GM12891 (cell line): Measurements from ENCODE around the gene AGBL1.

Experiments
- PAX5 ChIP-seq: IDR thresholded peaks from 2 replicates; pipeline ENCODE4 v1.6.1; 2011; ENCODE audit warnings: low read length, moderate library complexity, mild to moderate bottlenecking; ENCODE audit not compliant: insufficient read depth, severe bottlenecking
- POLR2A ChIP-seq: IDR thresholded peaks from 2 replicates; pipeline ENCODE4 v1.6.1; 2011; ENCODE audit warnings: low read depth, low read length, control low read depth
- POLR2AphosphoS5 ChIP-seq: IDR thresholded peaks from 2 replicates; pipeline ENCODE4 v1.6.1; 2011; ENCODE audit warnings: low read depth, low read length, control low read depth
- POU2F2 ChIP-seq: IDR thresholded peaks from 2 replicates; pipeline ENCODE4 v1.6.1; 2011; ENCODE audit warnings: low read depth, mild to moderate bottlenecking, control low read depth, low read length, moderate library complexity
- SPI1 ChIP-seq: IDR thresholded peaks from 2 replicates; pipeline ENCODE4 v1.6.1; 2011; ENCODE audit warnings: low read depth, low read length, control low read depth
- TAF1 ChIP-seq: IDR thresholded peaks from 2 replicates; pipeline ENCODE4 v1.6.1; 2011; ENCODE audit warnings: low read depth, low read length, control low read depth

GRCh38 chr15:86446253-86446640 lies 366.6 kb downstream of the AGBL1 start:
- TF ChIP-seq POLR2A: no peak
- TF ChIP-seq POLR2AphosphoS5: no peak
- no peak for TF ChIP-seq TAF1
- no peak for TF ChIP-seq PAX5
- TF ChIP-seq POU2F2: no peak
- no peak for TF ChIP-seq SPI1
